Measurements from ENCODE around the gene PAX9. TPM values are rescaled to one million over a fixed set of nuclear protein-coding genes. Genes with fewer than 3 reads are reported as not detected.

PAX9 gene
- total and polyA plus RNA-seq, 11 donors, result not detected

DNA sequence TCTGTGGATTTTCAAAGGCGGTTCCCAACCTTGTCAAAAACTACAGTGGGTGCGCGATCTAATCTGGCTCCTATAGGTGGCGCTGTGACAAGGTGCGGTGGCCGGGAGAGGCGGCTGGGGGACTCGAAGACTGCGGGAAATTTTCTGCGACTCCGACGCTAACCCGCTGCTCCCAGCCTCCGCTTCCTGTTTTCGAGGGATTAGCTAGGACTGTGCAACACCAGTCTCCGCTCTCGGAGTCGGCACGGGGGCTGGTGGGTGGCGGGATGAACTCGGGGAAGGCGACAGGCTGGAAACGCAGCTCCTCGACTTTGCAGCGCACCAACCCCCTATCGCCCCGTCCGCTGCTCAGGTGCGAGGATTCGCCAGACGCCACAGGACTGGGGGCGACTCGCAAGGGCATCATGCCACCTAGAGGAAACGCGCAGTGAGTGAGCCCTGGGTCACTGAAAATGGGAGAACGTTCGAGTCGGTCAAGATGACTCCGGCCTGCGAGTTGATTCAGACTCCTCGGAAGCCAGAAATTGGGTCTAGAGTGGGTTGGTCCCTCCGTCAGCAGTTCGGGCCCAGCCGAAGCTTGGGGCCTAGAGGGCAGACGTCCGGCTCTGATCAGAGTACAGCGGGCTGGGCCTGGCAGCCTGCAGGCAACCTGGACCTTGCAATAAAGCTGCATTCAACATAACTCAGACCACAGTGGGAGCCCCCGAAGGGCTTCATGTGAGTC, 5.5 kb upstream of the PAX9 start:
- WGBS, 4 donors, result 3 to 5% (median 4%) methylated on average over 23 to 48 of the region's 48 CpGs
- ATAC-seq, result peak in 1 of 4 donors; percentile 20
- Histone ChIP-seq H3K4me3 (no peak overlapping the region), H3K27ac (no peak overlapping the region), H3K9me3 (no peaks in the 10 kb centered on the region), H3K36me3 (no peaks in the 10 kb centered on the region), H3K27me3 (peaks cover 83 to 100% (median 100%) of the 10 kb centered on the region in 9 donors), H3K4me1 (peaks cover 0 to 42% (median 20%) of the 10 kb centered on the region in 12 donors)
- TF ChIP-seq POLR2A (IDR thresholded peaks at IDR 0.05), result no peak
- peak in 9 of 12 donors; percentile 26 to 47 (median 33) for TF ChIP-seq CTCF (IDR thresholded peaks at IDR 0.05)
- no peak for DNase-seq
- intact Hi-C loops (cut with DNase I), result loop anchor here in 2 of 10 donors (10.0 kb wide), 3 partner anchors 289 to 499 kb away; no protein-coding TSS in a partner anchor

- Histone ChIP-seq H3K9me3 (no peaks in the 10 kb centered on the region), H3K36me3 (no peaks in the 10 kb centered on the region), H3K27ac (no peak overlapping the region), H3K27me3 (peaks cover 85 to 100% (median 100%) of the 10 kb centered on the region in 9 donors), H3K4me3 (peak overlapping the region in 10 of 12 donors; percentile 14 to 39 (median 30)), H3K4me1 (peaks cover 0 to 47% (median 23%) of the 10 kb centered on the region in 12 donors)
- DNase-seq, result no peak
- 4 to 8% (median 5%) methylated on average over 24 to 31 of the region's 31 CpGs for WGBS, 4 donors
- TF ChIP-seq CTCF (IDR thresholded peaks at IDR 0.05), result no peak
- no peak for TF ChIP-seq POLR2A (IDR thresholded peaks at IDR 0.05)
- intact Hi-C loops (cut with DNase I), result loop anchor here in 2 of 10 donors (10.0 kb wide), 3 partner anchors 288 to 498 kb away; no protein-coding TSS in a partner anchor
- no peak for ATAC-seq
Observed at GRCh38 chr14:36656687-36657398, 4.8 kb upstream of the PAX9 start.

DNA sequence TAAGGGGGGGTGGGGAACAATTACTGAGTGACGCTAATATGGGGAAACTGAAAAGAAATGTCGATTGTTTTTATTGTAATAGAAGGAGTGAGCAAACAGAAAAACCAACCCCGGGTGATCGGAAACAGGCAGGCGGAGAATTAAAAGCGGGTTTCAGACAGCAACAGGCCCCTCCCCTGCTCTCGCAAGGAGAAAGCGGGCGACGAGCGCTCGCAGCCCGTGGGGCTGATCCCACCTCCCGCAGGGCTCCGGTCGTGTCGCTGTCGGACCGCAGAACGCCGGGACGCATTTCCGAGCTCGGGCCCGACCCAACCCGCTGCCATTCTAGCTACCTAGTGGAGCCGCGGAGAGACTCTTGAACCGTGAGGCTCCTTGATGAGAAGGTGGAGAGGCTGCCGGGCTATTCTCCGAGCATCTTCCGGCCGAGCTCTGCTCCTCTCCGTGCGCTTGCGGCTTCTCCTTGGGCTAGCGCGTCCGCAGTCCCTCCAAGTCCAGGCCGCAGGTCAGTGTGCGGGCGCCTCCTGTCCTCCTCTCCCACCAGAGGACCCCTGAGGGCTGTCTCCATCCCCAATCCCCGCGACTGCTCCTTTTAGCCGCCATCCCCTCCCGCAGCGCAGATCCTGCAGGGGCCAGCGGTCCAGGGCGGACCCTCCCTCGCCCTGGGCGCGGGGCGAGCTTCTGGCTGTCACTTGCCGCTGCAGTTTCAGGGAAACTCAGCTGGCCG, 4.1 kb upstream of the PAX9 start:
- DNase-seq, result no peak
- intact Hi-C loops (cut with DNase I), result loop anchor here in 2 of 10 donors (10.0 kb wide), 3 partner anchors 287 to 497 kb away; no protein-coding TSS in a partner anchor
- peak overlapping the region in 11 of 12 donors; percentile 14 to 39 (median 29) for H3K4me3 ChIP-seq
- H3K9me3 ChIP-seq, result no peaks in the 10 kb centered on the region
- ATAC-seq, result no peak
- no peaks in the 10 kb centered on the region for H3K36me3 ChIP-seq
- peaks cover 0 to 55% (median 28%) of the 10 kb centered on the region in 12 donors for H3K4me1 ChIP-seq
- no peak overlapping the region for H3K27ac ChIP-seq
- peaks cover 90 to 100% (median 100%) of the 10 kb centered on the region in 9 donors for H3K27me3 ChIP-seq
- 2 to 3% (median 2%) methylated on average over 31 to 55 of the region's 55 CpGs for WGBS, 4 donors
- TF ChIP-seq CTCF (IDR thresholded peaks at IDR 0.05), result no peak
- no peak for TF ChIP-seq POLR2A (IDR thresholded peaks at IDR 0.05)

Data from heart left ventricle (tissue), 16 donors.